GM13977 (cell line): Measurements from ENCODE around the gene NKAIN4.

Experiments used
- DNase-seq: peaks from one replicate; pipeline ENCODE4 v3.0.0; 2012; ENCODE audit warnings: low spot score
- in situ Hi-C: fragments of 300-500 bp; cut with MboI; formaldehyde crosslinking; loops from one replicate; pipeline ENCODE4 v1.12.0; 2022; ENCODE audit warnings: low sequenced_read_pairs, low pct_unique_long_range_greater_than_20kb, mixed read lengths, inconsistent platforms; ENCODE audit not compliant: unreplicated experiment
- TF ChIP-seq, protein P1 (sequence below): IDR thresholded peaks from 2 replicates; pipeline ENCODE4 v1.5.1; 2012; ENCODE audit warnings: mild to moderate bottlenecking, control low read depth; ENCODE audit not compliant: insufficient read depth; ENCODE audit errors: extremely low read depth, missing control alignments

NKAIN4 gene

DNA sequence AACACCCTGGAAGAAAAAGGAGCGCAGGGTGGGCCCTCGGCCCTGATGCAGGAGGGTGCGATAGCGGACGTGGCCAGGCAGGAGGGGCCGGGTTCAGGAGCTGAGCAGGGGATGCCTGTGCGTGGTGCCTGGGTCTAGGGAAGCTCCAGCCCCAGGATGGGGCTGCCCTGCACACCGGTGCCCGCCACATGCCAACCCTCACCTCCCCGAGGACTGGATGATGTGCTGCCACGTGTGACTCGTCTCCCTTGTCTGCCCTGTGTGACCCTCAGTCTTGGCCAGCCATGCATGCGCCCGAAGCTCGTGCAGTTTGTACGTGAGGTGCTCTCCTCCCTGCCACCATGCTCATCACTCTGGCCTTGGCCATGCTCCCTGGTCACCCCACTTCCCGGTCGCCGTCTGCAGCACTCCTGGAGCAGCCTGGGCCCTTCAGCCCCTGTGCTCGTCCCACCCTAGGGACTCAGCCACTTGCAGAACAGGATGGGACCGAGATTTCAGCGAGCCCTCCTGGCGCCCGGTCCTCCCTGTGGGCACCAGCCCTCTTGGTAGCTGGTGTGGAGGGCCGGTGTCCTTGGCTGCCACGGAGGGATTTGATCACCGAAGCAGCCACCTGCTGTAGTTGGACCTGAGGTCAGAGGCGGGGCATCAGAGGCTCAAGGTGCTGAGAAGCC, 34.5 kb upstream of the NKAIN4 start:
- TF ChIP-seq, protein P1, sequence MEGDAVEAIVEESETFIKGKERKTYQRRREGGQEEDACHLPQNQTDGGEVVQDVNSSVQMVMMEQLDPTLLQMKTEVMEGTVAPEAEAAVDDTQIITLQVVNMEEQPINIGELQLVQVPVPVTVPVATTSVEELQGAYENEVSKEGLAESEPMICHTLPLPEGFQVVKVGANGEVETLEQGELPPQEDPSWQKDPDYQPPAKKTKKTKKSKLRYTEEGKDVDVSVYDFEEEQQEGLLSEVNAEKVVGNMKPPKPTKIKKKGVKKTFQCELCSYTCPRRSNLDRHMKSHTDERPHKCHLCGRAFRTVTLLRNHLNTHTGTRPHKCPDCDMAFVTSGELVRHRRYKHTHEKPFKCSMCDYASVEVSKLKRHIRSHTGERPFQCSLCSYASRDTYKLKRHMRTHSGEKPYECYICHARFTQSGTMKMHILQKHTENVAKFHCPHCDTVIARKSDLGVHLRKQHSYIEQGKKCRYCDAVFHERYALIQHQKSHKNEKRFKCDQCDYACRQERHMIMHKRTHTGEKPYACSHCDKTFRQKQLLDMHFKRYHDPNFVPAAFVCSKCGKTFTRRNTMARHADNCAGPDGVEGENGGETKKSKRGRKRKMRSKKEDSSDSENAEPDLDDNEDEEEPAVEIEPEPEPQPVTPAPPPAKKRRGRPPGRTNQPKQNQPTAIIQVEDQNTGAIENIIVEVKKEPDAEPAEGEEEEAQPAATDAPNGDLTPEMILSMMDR: no peak
- in situ Hi-C loops: no loop called here
- DNase-seq: no peak

DNA sequence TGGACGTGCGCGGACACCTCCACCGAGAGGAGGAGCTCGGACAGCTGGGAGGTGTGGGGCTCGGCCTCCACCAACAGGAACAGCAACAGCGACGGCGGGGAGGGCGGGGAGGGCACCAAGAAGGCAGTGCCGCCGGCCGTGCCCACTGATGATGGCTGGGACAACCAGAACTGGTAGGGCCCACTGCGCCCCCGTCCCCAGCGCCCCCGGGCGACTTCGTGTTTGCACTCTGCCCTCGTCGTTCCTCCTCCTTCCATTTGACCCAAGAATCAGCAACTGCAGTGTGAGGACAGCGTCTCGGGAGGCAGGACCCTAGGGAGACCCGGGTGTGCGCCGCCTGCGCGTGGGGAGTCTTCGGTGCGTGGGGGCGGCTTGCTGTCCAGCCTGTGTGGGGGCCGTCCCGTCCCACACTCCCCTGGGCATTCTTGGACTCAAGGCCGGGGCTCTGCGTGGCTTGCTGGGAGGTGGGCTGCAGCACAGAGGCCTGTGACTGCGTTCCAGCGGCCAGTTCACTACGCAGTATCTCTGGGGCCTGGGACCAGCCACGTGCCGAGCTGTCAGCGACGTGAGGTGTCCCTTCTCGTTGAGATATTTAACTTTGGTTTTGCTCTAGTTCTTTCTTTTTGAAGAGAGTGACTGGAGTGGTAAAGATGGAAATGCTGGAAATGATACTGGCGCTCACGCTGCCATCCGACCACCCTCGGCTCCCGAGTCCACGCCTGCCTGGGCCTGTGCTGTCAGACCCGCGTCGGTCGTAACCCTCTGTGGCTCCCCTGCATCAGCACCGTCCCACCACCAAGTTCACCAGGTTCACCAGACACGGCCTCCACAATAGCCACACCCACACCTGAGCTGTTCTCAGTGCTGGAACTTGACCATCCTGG, 33.7 kb upstream of the NKAIN4 start:
- TF ChIP-seq, protein P1: no peak
- in situ Hi-C loops: no loop called here

DNA sequence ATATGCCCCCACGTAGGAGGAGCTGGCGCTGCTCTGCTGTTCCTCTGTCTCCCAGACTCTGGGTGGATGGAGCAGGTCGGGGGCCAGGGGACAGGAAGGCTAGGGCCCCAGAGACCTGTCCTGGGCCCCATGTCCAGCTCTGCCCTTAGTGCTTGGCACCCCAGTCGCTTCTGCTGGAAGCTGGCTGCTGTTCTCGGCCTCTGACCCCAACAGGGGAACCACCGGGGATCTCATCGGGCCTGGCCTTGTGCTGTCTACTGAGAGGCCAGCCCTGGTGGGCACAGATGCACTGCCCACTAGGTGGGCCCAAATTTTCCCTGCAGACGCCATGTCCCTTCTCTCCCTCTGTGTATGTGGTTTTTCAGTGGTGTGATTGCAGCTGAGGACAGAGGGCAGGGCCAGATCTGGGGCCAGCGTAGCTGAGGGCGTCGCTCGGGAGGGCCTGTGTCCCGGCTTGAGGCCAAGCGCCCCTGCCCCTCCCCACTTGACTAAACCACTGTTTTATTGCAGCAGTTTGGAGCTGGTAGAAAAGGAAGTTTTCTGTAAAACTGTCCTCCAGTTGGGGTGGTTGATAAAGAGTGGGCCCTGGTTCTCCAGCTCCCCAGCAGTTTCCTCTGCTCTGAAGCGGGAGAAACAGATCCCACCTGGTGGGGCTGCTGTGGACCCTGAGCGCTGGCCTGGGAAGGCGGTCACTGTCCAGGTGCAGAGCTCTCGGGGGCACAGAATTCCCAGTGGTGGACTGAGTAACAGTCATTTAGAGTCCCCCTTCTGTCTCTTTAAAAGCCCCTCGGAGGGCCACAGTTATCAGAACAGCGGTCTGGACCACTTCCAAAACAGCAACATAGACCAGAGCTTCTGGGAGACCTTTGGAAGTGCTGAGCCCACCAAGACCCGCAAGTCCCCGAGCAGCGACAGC, 32.8 kb upstream of the NKAIN4 start:
- in situ Hi-C loops: no loop called here

More for the DNA sequence above, 33.7 kb upstream of the NKAIN4 start:
- no peak for DNase-seq

DNA sequence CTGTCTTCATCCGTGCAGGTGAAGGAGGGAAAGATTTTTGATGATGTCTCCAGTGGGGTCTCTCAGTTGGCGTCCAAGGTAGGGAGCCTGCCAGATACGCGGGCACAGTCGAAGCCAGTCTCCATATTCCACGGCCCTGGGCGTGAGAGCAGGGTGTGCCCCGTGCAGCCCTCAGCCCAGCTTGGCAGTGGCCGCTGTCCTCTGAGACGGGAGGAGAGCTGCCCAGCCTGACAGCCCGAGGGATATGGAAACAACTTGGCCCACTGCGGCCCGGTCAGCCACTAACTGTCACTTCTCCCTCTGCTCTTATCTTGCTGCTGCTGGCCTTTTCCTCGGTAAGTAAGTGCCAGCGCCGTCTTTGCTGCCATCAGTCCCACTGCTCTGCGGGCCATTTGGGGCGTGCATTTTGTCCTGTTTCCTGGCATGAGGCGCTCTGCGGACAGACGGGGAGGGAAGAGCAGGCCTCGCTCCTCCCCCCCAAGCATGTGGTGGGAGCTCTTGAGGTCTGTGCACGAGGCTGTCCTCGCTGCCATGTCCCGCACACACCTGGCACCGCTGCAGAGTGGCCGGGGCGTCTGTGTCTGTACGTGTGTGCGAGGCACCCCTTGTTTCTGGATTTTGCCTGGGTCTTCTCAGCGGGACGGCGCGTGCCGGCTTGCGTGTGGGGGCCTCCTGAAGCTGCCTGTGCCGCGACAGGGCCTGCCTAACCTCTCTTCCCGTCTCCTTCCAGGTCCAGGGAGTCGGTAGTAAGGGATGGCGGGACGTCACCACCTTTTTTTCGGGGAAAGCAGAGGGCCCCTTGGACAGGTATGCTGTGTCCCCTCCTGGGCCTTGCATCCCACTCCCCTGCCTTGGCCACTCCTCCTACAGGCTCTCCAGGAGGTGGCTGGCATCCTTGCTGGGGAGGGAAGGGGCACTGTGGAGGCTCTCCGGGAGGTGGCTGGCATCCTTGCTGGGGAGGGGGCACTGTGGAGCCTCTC, 31.7 kb upstream of the NKAIN4 start:
- DNase-seq: no peak
- TF ChIP-seq, protein P1: no peak
- in situ Hi-C loops: no loop called here

More for the DNA sequence above, 32.8 kb upstream of the NKAIN4 start:
- TF ChIP-seq, protein P1: no peak
- no peak for DNase-seq

DNA sequence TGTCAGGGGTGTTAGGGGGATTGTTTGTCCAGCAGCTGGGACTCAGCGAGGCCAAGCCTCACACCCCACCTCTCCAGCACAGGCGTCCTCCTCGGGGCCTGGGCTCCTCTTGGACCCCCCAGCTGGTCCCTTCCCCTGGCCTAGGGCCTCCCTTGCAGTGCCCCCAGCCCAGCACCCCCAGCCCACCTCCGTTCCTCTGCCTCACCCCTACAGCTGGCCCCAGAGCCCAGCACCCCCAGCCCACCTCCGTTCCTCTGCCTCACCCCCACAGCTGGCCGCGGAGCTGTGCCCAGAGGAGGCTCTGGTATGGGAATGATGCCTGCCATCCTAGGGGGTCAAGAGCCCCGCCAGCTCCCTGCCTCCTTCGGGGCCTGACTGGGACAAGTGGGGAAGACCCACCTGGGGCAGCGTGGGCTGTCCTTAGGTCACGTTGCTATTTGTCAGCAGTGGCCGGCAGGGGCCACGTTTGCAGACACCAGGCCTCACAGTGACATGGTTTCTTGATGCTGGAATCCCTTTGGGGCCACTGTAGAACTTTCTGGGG, 30.8 kb upstream of the NKAIN4 start:
- no peak for DNase-seq
- TF ChIP-seq, protein P1: no peak
- in situ Hi-C loops: no loop called here
